Hepatic stellate cell (primary cell): Measurements from ENCODE around the gene DGKE.

Source experiments
- DNase-seq: peaks from one replicate; pipeline ENCODE4 v3.0.0; 2011; ENCODE audit warnings: low spot score

The DGKE gene

DNA sequence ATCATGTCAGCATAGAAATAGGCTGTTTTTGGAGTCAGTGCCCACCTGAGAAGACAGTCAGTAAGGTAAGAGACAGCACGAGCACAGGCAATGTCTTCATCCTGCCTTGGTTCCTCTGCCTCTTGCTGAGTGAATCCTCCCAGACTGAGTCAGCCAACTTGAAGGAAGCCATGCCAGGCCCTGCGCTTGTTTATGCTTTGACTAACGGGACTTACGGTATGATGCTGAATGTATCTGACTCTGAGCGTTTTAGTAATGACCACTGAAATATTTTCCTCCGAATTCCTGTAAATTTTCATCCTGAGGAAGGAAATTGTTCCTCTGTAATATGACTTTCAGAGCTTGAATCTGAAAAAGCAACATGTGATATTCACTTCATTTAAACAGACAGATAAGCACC, 18.2 kb upstream of the DGKE start:
- peak; percentile 65 for DNase-seq

DNA sequence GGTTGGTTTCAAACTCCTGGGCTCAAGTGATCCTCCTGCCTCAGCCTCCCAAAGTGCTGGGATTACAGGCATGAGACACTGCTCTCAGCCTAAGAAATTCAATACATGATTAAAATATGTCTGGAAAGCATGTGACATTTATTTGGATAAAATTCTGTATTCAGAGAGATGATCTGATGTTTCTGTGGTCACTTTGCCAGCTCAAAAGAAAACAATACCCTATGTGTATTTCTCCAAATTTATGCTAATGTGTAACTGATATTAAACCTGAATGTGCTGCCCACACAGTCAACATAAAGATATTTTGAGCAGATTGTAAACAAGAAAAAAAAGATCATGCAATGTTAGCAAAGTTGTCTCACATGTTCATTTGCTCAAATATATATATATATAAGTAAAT, 16.9 kb upstream of the DGKE start:
- DNase-seq: no peak

DNA sequence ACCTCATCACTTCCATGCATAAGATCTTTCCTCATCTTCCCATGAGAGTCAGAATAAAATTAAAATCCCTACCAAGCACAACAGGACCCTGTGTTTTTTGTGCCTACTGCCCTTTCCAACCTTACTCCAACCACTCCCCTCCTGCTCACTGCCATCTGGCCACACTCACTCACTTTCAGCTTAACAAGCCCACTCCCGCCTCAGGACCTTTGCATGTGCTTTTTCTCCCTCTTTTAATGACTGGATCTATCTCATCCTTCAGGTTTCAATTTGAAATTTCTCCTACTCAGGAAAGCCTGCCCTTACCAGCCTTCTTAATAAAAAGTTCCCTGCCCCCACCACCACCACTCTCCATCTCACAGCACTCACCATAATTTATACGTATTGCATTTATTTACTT, 14.9 kb upstream of the DGKE start:
- DNase-seq: no peak

DNA sequence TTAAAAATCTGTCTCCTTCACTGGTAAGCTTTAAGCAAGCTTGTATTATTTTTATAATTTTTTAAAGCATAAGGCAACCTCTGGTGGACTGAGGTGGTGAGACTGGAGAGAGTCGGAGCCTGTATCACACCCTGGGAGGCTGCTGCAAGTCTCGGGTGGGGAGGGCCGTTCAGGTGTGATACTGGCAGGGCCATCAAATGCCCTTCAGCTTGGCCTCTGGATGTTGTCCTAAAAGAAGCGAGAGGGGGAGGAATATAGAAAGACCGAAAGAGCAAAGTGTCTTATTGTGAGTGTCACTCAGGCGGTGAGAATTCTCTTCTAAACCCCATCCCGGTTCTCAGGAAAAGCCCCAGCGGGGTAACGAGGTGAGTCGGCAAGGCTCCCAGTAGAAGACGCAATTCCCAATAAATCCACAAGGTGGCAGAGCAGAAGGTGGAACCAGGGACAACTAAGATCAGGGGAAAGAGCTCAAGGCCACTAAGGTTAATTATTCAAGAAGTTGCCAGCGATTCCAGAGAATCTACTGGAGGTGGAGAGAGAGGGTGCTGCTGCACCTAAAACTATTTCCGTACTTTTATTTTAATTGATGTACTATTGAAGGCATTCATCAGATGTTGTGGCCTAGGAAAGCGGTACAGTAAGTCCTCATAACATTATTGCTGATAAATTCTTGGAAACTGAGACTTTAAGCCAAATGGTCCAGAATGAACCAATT, 14.4 kb upstream of the DGKE start:
- peak; percentile 70 for DNase-seq

DNA sequence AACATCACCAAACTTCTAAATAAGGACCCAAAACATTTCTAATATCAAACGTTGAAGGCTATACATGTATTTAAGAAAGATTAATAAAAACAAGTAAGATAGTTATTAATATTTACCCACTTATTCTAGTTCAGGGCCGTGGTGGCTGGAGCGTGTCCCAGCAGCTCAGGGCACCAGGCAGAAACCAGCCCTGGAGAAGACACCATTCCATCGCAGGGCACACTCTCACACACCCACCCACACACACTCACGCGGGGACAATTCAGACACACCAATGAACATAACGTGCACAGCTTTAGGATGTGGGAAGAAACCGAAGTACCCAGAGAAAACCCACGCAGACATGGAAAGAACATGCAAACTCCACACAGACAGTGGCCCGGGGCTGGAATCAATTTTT, 13.7 kb upstream of the DGKE start:
- no peak for DNase-seq

DNA sequence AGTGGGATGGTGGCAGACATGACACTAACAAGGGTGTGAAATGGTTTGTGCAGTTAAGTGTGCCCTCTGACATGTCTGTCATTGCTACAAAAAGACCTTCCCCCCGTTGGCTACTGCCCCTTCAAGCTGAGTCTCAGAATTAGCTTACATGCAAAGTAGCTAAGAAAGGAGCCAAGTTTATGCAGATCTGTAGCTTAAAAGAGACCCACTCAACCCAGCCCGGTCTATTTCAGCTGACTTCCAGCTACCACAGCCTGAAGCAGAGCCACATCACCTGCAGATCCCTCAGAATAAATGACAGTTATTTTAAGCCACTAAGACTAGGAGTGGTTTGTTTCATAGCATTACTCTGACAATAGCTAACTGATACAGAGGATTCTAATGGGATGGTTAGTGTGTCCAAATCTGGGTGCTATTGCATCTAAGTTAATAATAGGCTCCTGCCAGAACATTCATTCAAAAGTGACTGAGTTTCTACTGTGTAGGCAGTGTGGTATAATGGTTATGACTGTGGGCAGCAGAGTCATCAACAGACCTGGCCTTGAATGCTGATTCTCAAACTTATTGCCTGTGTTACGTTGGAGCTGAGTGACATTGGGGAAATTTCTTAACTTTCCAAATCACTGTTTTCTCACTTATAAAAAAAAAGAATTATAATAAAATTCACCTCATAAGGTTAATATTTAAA, 12.0 kb upstream of the DGKE start:
- DNase-seq: no peak

DNA sequence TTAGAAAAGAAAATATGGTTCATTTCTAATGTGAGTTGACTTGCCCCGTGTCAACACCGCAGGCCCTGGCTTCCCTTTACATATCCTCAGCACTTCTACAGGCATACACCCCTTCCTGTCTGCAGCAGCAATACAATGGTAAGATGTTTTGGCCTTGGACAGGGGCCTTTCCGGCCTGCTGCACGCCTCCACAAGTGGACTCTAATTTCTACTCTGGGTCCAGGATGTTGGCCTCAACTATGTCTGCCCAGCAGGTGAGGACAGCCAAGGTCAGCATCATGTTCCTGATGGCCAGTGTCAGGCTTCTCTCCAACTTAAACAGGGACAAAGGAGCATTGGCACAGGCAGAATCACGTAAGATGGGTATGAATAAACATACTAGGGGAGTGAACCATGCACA, 11.2 kb upstream of the DGKE start:
- no peak for DNase-seq

DNA sequence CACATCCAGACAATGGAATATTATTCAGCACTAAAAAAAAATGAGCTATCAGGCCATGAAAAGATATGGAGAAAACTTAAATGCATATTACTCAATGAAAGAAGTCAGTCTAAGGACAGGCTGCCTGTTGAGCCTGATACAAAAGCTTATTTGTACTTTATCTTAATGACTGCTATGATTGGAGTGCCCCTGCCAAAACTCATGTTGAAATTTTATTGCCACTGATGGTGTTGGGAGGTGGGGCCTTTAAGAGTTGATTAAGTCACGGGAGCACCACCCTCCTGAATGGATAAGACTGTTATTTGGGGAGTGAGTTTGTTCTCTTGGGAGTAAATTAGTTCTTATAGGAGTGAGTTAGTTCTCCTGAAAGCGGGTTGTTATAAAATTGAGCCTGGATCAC, 10.1 kb upstream of the DGKE start:
- no peak for DNase-seq

DNA sequence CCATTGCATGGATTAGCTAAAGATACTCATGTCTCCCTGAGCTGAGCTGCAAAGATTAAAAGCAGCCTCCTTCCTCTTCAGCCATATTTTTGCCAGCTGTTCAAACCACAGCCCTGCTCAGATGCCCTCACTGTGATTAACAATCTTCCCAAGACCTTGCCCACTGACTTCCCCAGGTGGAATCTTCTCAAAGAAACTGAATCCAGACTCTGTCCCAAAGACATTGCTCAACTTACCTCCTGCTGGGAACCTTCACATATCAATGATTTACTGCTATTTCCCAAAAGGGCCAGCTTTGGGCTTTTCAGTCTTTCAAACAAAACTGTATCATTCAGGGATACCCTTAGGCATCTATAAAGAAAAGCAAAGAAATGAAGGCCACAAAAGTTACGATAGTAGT, 9.4 kb upstream of the DGKE start:
- no peak for DNase-seq

DNA sequence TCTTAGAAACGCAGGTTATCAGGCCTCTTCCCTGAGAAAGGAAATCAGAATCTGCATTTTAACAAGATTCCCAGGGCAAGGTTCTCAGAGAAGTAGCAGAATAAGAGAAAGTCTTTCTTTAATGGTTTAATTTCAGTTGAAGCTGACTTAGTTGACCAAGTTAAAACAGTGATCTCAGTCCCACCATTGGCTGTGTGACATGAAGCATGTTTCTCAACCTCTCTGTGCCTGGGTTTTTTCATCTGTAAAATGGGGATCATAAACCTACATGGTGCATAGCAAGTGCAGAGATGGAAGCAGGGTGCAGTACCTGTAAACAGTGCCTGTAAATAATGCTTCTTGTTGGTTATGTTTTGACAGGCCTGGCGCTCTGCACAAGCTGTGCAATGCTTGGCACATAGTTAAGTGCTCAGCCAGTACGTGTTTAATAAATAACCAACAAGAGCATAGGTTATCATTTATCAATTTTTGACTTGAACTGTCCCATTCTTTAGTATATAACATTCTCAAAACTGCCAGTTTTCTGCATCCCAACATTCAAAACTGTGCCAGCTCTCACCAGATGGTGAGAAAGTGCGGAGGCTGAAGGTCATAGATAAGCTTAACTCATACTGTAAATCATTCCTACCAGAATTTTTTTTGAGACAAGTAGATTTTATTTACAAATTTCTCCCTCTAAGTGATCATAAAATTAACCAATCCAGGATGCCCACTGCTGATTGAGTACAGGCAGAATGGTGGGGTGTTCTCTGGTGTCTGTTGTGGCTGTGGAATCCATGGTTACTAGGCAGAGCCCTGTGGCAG, 7.1 kb upstream of the DGKE start:
- DNase-seq: no peak

DNA sequence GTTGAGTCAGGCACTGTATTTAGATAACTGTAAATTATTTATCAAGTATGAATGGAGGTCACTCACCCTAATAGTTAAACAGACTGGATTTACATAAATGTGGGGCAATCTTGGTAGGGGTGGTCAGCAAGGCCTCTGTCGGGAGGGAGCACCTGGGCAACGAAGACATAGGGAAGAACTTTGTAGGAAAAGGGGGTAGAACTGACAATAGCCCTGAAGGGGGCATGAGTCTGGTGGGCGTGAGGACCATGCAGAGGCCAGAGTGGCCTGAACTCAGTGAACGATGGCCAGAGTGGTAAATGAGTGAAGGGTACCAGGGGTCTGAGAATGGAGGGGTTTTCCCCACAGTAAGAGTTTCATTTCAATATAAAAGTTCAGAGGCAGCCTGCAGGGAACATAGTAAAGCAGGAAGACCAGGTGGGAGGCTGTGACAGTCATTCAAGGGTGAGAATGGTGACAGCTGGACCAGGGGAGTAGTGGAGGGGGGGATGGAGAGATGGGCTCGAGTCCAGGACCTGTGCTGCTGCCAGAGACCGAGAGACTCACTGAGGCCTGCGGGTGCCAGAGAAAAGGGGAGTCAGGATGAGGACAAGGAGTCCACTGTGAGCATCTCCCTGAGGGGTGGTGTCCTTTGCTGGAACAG, 3.1 kb upstream of the DGKE start:
- no peak for DNase-seq

DNA sequence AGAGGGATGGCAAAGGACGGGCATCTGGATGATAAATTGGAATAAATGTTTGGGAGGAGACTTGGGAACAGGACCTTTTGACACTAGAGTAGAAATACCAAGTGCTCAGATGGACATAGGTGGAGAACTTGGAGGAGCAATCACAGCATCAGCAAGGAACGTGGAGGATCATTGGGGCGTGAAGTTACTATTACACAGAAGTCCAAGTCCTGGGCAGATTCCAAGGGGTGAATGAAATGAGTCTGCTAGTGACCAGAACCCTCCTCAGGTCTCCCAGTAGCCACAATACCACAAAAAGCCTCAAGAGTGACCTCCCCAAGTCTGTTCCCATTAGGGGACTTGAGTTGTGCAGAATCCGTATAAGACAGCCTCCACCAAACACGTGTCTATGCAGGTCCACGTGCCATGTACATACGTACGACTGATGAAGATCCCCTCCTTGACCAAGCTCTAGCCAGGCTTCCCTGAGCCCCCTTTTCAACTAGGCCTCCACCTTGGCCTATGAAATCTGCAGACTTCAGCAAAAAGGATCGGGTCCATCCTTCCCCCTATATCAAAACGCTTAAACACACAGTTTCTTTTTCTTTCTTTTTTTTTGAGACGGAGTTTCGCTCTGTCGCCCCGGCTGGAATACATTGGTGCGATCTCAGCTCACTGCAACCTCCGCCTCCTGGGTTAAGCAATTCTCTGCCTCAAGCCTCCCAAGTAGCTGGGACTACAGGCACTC, 2.4 kb upstream of the DGKE start:
- DNase-seq: no peak

DNA sequence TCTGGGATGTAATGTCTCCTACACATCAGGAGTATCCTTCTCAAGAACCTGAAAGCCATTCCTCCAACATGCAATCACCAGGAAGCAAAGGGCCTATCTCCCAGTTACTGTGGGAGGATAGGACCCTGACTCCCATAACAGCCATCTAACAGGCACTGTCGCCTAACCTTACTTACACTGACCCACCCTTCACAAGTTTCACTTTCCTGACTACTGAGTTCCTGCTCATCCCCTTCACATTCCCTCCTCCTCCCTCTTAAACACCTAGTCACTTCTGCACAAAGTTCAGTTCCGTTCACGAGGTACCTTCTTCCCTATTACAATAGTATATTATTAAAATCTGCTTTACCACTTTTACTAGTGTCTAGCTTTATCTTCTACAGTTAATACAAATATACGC, 1.5 kb upstream of the DGKE start:
- no peak for DNase-seq

DNA sequence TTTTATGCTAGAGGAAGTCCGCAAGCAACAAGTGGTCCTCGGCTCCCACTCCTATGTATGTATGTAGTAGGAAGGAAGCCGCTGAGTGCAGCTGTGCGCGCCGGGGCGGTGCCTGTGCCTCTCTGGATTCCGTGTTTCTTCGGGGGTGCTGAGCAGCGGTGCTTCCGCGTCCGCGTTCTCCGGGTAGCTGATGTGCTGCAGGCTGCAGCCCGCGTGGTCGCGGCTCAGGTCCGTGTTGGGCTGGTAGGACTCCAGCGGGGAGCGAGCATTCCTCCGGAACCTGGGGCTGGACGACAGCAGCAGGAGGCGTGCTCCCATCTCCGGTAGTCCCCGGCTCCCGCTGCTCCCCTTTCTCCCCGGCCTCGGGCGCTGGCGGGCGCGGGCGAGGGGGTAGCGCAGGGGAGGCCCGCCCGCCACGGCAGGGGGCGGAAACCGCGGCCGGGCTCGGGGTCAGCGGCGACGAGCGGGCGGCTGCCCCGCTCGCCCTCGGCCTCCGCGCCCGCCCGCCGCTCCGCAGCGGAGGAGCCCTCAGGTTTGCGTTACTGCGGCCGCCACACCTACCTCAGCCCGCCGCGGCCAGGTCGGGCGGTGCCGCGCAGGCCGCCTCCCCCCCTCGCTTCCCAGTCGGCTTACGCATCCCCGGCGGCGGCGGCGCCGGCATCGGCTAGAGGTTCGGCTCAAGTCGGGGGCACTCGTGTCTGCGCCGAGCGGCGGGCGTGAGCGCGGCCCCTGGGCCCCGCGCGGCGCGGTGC, 718 bp upstream of the DGKE start:
- DNase-seq: peak; percentile 54

DNA sequence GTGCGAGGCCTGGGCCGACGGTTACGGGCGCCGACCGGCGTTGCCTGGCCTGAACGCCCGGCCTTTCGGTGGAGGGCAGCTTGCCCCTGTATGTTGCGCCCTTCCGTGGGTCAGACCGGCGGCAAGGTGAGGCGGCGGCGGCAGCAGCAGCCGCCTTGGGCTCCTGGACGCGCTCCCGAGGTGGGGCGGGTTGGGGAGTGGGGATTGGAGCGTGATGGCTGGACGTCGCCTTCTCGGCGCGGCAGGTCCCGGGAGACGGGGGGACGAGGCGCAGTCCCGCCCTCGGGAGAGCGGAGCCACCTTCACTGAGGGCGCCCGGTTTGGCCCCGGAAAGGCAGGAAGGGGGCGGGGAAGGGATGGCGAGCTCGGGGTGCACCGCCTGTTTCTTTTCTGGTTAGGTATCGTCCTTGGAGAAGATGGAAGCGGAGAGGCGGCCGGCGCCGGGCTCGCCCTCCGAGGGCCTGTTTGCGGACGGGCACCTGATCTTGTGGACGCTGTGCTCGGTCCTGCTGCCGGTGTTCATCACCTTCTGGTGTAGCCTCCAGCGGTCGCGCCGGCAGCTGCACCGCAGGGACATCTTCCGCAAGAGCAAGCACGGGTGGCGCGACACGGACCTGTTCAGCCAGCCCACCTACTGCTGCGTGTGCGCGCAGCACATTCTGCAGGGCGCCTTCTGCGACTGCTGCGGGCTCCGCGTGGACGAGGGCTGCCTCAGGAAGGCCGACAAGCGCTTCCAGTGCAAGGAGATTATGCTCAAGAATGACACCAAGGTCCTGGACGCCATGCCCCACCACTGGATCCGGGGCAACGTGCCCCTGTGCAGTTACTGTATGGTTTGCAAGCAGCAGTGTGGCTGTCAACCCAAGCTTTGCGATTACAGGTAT, 671 bp downstream of the DGKE start:
- DNase-seq: no peak

DNA sequence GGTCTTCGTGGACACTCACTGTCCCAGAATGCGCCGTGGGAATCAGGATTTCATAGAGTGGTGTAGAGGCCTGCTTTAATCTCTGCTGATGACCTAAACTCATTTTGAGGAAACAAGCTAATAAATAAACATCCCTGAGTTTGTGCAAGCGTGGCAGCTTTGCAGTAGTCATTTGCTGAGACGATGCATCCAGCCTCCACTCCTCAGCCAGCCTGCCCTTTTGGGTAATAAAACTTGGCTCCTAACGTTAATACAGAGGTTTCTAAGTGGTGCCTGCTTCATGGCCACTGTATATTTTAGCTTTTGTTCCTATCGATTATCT, 1.3 kb downstream of the DGKE start:
- DNase-seq: no peak

DNA sequence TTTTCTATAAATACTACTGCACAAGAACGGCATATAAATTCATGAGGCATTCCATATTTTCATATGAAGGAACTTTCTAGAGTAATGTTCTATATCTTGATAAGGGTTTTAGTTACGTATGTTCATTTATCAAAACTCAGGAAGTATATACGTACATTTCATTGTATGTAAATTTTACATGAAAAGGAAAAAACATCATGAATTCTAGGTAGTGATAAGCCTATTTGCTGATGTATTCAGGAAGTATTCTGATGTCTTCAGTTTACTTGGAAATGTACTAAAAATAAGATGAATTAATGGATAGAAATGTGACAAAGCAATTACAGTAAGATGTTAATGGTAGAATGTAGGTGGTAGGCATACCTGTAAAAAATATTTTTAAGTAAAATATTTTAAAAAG, 4.7 kb downstream of the DGKE start:
- no peak for DNase-seq

DNA sequence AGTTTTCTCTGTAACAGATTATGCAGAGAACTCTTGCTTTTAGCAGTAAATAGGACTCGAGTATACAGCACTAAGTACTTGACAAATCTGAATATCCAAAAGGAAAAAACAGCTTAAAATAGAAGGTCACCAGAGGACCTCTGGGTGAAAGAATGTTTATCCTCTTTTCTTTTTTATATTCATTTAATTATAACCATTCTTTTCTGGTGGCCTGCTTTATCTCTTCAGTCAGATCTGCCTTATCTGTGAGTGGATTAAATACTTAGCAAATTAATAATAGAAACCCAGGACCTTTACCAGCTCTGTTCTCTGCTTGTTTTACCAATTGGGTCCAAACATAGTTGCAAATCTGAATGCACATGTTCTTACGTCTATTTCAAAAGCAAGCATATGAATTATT, 8.6 kb downstream of the DGKE start:
- no peak for DNase-seq

DNA sequence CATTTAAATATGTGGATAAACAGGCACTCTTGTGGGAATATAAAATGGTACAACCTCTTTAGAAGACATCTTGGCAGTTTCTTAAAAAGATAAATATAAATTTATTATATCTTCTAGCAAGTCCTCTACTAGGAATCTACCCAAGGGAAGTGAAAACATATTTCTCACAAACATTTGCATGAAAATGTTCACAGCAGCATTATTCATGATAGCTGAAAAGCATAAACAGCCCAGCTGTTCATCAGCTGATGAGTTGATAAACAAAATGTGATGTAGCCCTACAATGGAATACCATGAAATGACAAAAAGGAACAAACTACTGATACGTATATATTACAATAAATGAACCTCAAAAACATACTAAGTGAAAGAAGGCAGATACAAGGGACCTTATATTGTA, 12.0 kb downstream of the DGKE start:
- DNase-seq: no peak

DNA sequence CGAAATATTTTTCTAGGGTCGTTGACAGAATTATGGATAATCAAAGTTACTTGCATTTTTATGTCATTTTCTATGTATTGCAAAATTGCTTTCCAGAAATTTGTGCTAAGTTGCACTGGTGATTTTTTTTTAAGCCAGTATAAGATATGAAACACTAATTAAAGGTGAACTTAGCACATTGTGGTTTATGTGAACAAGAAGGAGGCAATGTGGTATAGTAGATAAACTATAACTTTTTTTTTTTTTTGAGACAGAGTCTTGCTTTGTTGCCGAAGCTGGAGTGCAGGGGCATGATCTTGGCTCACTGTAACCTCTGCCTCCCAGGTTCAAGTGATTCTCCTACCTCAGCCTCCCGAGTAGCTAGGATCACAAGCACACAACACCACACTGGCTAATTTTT, 13.2 kb downstream of the DGKE start:
- DNase-seq: no peak

DNA sequence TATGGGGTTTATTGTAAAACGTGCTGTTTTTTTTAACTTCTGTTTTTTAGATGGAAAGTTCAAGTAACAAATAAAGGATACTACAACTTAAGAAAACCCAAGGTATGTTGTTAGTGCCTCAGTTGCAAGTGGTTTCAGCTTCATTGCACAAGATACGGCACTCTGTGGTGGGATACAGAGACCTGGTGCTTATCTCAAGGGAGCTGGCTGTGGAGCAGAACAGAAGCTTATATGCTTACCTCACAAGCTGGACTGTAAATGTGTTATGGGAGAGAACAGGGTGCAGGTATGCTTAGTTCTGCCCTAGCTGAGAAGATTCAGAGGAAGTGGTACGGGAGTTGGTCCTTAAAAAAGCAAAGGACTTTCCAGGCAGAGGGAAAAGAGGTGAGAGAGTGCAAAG, 15.2 kb downstream of the DGKE start:
- DNase-seq: no peak
